Limb (tissue), 2 donors: ENCODE data around the gene POLR2J.
"Not testable (repeated sequence)": the region's sequence is repeated elsewhere in the genome, so short reads cannot be mapped to it uniquely, and the experiment has no call there.

Experiments used
- DNase-seq, 2 donors: peaks; one replicate each; pipeline ENCODE4 v3.0.0-alpha.2; 2016; ENCODE audit errors: extremely low spot score in 2 of 2

POLR2J gene

DNA sequence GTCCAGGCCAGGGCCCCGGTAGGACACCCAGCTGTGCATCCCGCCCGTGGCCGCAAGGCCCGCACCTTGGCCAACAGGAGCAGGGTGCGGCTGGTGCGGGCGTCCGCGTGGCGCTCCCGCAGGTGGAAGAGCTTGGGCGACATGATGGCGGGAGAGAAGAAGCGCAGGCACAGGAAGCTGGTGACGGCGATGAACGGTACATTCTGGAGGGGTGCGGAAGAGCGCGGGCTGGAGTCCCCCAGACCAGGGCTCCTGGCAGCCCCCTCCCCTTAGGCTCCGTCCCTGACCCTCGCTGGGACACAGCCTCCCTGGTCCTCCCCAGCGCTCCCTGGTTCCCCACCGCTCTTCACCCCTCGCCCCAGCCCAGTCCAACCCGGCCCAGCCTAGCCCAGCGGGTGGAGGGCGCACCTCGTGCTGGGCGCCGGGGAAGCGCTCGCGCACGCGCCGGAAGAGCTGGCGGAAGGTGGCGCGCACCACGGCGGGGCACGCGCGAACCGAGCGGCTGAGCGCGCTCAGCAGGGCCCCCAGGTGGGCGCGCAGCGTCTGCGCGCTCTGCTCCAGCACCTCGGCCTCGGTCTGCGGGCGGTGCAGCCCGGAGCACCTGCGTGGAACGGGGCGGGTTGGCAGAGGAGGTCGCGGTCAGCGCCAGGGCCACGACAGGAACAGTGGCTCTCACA is 15.9 kb upstream of the POLR2J start:
- DNase-seq, result not testable (repeated sequence)

DNA sequence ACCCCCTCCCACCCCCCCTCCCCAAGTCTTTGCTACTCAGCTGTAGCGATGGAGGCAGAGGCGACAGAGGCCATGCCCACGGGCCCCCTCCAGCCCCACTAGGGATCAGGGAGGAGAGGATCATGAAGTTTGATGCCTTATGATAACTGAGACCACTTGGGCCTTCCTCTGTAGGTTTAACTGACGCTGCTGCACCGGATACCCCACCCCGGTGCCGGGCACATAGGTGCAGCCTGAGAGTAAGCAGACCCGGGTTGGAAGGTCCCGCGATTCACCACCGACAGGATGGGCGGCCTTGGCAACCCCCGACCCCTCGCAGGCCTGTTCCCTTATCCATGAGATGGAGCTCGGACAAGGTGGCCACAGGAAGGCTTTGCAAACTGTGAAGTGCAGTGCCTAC is 15.3 kb upstream of the POLR2J start:
- DNase-seq, result not testable (repeated sequence)

DNA sequence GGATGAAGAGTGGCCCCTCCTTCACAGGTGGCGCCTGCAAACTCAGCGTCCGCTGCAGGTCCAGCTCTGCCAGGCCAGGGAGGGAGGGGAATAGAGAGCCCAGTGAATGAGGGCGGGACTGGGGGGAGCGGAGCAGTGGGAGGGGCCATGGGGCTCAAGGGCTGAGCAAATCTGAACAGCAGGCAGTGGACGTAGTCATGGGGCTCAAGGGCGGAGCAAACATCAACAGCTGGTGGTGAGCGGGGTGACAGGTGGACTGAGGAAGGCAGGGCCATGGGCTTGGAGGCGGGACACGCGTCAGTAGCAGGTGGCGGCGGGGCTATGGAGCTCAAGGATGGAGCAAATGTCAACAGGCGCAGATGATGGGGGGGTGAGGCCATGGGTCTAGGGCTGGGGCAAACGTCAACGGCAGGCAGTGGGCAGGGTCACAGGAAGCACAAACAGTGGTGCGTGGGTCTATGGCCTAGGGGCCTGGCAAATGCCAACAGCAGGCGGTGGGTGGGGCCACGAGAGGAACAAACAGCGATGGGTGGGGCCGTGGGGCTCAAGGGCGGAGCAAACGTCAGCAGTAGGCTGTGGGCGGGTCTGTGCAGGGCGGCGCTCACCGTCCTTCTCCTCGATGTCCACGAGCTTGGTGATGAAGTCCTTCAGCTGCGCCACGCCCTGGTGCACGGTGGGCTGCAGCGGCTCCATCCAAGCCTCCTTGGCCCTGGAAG is 14.7 kb upstream of the POLR2J start:
- not testable (repeated sequence) for DNase-seq

DNA sequence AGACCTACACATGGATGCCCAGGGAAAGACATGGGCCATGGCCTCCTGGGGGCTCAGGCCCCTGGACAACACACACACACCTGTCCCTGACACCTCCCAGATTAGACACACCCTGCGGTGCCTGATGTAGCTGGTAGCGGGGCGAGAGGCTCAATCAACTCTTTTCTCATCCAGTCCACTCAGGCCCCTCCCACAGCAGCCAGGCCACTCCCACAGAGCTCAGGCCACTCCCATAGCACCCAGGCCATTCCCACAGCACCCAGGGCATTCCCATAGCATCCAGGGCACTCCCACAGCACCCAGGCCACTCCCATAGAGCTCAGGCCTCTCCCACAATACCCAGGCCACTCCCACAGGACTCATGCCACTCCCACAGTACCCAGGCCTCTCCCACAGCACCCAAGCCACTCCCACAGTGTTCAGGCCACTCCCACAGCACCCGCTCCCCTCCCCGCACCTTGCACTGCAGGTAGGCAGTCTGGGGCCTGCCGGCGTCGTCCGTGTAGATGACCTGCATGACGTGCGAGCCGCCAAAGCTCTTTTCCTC is 11.9 kb upstream of the POLR2J start:
- DNase-seq, result not testable (repeated sequence)

DNA sequence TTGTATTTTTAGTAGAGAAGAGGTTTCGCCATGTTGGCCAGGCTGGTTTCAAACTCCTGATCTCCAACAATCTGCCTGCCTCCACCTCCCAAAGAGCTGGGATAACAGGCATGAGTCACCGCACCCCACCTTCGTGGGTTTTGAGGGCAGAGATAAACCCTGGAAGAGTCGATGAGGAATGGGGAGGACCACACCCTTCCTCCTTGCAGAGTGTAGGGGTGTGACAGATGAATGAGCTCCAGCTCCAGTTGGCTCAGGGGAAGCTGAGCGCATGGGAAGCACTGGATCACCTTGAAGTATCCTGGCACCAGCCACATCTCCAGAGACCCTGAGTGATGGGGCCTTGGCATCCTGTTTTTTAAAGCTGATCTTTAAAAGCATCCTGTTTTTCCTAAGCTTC is 5.6 kb upstream of the POLR2J start:
- not testable (repeated sequence) for DNase-seq

DNA sequence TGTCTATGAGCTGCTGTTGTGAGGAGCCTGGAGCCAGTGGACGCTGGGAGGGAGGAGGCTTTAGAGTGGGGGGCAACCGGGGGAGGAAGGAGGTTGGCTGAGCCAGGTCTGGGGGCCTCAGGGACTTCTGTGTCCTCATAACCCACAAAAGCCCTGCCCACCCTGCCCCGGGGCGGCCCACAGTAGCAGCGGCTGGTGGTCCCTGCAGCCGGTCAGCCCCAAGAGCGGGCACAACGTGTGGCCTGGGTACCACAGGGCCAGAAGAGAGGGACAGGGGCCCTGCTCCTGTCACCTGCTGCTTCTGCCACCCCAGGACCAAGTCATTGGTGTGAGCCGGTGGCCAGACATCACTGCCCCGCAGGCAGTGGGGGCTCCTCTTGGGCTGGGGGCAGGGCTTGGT is 3.2 kb upstream of the POLR2J start:
- DNase-seq, result not testable (repeated sequence)

DNA sequence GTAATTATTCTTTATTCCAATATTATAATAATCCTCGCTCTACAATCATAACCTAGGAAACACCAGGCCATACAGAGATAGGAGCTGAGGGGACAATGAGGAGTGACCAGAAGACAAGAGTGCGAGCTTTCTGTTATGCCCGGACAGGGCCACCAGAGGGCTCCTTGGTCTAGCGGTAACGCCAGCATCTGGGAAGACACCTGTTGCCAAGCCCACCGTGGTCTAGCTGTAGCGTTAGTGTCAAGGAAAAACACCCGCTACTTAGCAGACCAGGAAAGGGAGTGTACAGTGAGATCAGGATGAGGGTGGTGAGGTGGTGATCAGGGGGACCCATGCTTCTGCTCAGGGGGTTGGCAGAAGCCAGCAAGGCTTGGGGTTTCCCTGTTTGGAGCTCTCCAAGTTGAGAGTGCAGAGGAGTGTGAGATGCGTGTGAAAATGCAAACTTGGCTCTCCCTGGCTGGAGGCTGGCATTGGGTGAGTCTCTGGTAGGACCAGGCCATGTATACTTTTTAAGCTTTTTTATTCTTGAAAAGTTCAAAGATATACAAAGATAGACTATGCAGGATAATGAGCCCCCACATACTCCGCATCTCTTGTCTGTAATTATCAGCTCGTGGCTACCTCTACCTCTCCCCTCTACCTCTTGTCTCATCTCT is 1.4 kb upstream of the POLR2J start:
- not testable (repeated sequence) for DNase-seq

DNA sequence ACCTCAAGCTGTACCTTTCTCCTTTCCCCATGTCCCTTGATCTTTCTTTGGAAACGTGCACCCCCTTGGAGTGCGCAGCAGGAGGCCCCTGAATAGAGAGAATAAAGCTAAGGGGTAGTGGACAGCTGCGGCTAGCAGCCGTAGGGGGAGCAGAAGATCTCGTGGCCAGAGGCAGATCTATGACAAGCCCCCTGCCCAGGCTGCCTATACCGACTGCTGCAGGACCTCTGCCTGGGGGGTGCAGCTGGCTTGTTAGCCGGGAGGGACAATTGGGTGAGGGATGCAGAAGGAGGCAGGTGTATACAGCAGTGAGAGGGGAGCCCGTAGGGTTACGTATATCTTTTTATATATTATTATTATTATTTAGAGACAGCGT is 475 bp upstream of the POLR2J start:
- DNase-seq, result not testable (repeated sequence)

DNA sequence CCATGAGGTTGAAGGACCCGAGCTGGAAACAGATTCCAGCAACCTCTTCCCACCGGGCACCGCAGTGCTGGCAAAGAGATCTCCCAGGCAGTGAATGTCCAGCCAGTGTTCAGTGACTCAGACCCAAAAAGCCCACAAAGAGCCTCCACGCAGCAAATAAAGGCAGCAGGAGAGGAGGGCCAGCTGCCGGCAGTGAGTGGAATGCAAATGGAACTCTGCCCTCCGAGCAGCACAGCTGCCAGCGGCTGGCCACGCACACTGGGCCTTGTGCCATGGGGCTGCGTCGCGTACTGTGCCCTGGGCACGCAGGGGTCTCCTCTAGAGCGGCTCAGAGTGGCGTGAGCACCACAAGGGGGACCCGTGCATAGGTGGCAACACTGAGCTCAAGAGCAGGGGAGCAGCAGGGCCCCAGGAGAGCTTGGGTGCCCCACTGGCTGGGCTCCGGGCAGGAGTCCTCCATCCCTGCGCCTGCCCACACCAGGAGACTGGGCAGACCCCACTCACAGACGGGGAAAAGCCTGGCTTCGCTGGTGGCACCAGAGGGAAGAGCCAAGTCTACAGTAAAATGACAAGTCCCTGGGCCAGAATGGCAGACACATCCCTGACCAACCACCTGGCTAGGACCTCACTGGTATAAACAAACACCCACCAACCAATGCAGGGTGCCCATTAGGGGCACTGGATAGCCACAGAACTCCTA is 3.8 kb downstream of the POLR2J start:
- peak in 1 of 2 donors; percentile 17 for DNase-seq

DNA sequence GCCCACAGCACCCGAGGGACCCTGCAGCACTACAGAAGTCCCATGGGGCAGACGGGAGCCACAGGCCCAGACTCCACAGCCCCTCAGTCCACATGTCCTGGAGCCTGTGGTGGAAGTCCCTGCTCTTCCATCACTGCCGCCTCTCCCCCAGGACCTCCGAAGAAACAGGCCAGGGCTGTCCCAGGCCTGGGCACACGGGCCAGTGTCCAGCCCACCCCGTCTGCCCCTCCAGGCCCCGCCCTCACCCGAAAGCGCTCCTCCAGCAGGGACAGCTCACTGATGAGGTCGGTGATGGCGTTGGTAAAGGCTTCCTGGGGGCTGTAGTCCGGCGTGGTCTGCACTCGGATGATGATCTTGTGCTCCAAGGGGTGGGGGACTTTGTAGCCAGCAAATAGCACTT is 4.6 kb downstream of the POLR2J start:
- not testable (repeated sequence) for DNase-seq

DNA sequence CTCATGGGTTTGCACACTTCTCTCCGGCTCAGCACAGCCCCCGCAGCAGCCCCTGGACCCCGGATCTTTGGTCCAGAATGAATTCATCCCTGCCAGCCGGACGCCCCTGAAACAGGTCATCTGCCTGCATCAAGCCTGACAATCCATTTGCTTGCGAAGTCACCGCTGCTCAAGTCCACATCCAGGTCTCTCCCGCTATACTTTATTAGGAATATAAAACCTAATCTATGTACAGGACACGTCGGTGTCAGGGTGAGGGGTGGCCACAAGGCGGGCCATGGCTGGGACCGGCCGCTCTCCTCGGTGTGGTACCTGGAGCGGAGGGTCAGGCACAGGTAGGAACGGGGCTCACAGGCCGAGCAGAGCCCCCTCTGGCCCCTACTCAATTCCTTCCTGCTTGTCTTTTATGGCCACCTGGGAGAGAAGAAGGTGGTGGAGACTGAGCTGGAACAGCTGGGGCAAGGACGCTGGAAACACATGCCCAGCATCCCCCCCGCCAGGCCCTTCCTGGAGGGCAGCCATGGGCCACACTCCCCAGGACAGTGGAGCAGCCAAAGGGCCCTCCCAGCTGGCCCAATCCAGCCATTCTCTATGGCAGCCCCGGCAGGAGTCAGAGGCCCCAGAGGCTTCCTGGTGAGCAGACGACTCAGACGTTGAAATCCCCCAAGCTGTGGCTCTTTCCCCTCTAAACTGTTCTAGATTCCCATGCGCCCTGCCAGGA is 5.3 kb downstream of the POLR2J start:
- peak in 1 of 2 donors; percentile 29 for DNase-seq

DNA sequence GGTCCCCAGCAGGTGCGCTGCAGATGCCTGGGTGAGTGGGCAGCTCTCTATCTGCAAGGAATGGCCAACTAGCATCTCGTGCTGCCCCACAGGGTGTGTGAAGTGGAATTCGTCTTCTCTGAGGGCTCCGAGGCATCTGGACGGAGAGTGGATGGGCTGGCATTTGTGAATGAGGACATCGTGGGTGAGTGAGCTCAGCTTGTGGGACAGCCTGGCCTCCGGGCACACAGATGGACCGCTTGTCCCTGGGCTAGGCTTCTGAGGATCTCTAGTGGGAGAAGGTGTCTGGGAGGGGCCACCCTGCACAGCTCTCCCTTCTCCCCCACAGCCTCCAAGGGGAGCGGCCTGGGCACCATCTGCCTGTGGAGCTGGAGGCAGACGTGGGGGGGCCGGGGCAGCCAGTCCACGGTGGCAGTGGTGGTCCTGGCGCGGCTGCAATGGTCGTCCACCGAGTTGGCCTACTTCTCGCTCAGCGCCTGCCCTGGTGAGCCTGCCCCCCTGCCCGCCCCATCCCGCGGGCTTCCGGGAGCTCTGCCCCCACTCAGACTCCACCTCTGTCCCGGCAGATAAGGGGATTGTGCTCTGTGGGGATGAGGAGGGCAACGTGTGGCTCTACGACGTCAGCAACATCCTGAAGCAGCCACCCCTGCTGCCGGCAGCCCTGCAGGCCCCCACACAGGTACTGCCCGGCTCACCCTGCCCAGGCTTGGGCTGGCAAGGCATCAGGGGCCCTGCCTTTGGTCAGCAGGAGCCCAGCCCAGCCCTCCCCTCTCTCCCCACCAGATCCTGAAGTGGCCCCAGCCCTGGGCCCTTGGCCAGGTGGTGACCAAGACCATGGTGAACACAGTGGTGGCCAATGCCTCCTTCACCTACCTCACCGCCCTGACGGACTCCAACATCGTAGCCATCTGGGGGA is 6.3 kb downstream of the POLR2J start:
- DNase-seq, result peak in 1 of 2 donors; percentile 24

DNA sequence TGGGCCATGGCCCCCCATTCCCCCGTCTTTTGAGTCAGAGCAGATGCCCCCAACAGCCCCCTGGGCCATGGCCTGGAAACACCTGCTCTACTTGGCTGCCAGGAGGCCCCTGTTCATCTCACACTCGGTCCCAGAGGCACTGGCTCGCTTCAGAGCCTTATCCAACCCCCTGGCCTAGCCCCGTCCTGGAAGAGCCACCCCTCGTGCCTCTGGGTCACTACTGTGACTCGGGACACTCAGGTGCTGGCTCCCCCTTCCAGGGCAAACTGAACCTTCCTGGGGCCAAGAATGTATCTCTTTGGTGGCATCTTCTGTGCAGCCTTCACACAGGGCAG is 7.0 kb downstream of the POLR2J start:
- DNase-seq, result no peak

DNA sequence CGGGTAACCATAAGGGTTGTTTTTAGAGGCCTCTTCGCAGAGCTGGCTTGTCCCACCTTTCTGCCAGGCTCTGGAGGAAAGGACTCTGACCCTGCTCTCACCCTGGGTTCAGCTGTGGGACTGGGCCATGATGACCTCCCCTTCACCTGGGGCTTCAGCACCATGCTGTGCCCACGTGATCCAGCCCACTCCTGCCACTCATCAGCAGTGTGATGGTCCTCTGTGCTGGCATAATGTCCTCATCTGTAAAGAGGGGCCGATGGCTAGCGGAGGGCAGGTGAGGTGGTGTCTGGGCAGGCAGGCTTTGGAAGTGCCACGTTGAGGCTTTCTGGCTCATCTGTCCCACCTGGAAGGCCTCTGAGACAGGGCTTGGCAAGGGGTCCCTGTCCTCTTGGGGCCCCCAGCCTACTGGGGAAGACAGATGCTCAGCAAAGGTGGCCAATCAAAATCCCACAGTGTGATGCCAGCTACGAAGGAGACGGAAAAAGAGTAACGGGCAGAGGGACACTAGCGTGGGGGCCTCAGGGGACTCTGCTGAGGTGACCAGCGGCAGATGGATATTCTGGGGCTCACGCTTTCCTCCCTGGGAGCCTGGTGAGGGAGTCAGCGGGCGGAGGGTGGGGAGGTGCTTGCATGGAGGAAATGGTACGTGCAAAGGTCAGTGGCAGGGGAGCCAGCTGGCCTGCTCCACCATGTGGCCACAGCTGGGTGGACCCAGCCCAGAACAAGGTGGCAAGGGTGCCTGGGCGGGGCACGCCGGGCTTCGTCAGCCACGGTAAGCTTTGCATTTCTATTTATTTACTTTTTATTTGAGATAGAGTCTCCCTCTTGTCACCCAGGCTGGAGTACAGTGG is 8.5 kb downstream of the POLR2J start:
- peak in 1 of 2 donors; percentile 23 for DNase-seq

DNA sequence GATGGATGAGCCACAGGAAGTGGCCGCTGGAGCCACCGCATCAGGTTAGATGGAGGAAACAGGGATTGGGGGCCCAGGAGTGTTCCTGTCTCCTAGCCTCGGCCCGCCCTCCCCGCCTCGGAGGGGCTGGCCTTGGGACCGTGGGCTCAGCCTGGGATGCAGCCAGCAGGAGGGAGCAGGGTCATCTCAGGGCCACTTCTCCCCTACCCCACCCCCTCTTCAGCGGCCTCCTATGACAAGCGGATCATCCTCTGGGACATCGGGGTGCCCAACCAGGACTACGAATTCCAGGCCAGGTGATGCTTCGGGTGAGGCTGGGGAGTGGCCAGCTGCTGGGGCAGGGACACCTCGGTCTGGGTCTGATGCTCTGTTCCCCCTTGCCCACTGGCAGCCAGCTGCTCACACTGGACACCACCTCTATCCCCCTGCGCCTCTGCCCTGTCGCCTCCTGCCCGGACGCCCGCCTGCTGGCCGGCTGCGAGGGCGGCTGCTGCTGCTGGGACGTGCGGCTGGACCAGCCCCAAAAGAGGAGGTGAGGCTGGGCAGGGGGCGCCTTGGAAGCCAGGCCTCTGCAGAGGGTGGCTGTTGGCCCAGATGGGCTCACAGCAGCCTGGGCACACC is 9.3 kb downstream of the POLR2J start:
- DNase-seq, result peak in 1 of 2 donors; percentile 26

DNA sequence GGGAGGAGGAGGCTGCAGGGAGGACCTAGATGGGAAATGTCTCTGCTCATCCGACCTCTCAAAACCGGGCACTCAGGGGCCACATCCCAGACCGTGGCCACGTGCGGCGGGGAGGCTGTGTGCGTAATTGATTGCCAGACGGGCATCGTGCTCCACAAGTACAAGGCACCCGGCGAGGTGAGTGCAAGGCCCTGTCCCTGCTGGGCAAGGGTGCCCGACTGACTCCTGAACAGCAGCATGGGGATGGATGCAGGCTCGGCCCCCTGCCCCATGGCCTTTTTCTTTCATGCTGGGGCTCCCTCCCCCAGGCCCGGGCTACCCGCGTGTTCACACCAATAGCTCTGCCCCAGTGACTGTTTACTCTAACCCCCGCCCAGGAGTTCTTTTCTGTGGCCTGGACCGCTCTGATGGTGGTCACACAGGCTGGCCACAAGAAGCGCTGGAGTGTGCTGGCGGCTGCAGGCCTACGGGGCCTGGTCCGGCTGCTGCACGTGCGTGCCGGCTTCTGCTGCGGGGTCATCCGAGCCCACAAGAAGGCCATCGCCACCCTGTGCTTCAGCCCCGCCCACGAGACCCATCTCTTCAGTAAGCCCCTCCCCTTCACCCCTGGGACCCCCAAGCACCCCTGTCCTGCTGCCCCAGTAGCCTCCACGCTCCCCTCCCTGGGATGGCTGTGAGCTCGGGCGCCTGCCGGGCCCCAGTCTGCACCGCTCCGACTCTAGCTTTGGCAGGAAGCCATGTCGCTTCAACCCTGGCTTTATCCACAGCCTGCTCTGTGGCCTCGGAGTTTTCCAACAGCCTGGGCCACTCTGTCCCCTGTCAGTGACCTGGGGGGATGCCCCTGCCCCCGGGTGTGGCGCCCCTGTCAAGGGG is 10.0 kb downstream of the POLR2J start:
- DNase-seq, result no peak

DNA sequence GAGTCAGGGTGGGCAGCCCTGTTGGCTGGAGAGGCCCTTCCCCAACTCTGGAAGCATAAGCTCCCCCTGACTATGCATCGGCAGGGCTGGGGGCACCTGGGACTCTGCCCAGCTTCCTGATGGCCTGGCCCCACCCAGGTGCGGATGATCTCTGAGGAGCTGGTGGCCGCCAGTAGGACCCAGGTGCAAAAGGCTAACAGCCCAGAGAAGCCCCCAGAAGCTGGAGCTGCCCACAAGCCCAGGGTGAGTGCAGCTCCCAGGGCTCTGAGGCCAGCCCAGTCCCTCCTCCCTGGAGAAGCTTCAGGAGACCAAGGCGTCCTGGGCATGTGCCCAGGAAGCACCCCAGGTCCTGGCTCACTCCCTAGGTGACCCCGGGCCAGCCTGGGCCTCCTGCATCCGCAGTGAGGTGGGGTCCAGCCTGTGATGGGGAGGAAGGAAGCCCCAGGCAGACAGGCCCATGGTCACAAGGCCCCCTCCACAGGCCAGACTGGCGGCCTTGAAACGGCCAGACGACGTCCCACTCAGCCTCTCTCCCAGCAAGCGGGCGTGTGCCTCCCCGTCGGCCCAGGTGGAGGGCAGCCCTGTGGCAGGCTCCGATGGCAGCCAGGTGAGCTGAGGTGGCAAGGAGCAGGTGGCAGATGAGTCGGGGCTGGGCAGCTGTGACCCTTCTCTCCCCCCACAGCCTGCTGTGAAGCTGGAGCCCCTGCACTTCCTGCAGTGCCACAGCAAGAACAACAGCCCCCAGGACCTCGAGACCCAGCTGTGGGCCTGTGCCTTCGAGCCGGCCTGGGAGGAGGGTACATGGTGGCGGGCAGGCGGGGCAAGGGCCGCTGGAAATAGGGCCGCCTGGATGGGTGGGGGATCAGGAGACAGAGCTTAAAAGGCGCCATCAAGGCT is 10.9 kb downstream of the POLR2J start:
- no peak for DNase-seq
